Nephron (organoid): ENCODE data around the gene LRRC8D.
"Not testable (repeated sequence)": the region's sequence is repeated elsewhere in the genome, so short reads cannot be mapped to it uniquely, and the experiment has no call there.

Experiments used
- H3K27ac Mint-ChIP-seq, 3 experiments: 2 replicates each; pipeline ENCODE4 v1.8.0; 2020; ENCODE audit warnings: mixed read lengths in 3 of 3, mild to moderate bottlenecking in 2 of 3, moderate library complexity in 1 of 3
- H3K27me3 Mint-ChIP-seq: 2 replicates; pipeline ENCODE4 v1.8.0; 2021; ENCODE audit warnings: low read depth, mild to moderate bottlenecking, moderate library complexity, mixed read lengths
- H3K36me3 Mint-ChIP-seq: 2 replicates; pipeline ENCODE4 v1.8.0; 2020; ENCODE audit warnings: low read depth, mixed read lengths
- H3K4me1 Mint-ChIP-seq: 2 replicates; pipeline ENCODE4 v1.8.0; 2020; ENCODE audit warnings: mixed read lengths
- H3K4me3 Mint-ChIP-seq, 3 experiments: 2 replicates each; pipeline ENCODE4 v1.8.0; 2020; ENCODE audit warnings: mild to moderate bottlenecking in 3 of 3, mixed read lengths in 3 of 3, moderate library complexity in 2 of 3
- H3K9me3 Mint-ChIP-seq: 2 replicates; pipeline ENCODE4 v1.8.0; 2020; ENCODE audit warnings: mixed read lengths
- TF ChIP-seq, protein P1 (sequence below), 3 experiments: fragments of 200-600 bp; sonication (generic); IDR thresholded peaks; one replicate each; pipeline ENCODE4 v1.5.0; 2021; ENCODE audit warnings: antibody characterized with exemption in 3 of 3; ENCODE audit not compliant: unreplicated experiment in 3 of 3

LRRC8D gene

DNA sequence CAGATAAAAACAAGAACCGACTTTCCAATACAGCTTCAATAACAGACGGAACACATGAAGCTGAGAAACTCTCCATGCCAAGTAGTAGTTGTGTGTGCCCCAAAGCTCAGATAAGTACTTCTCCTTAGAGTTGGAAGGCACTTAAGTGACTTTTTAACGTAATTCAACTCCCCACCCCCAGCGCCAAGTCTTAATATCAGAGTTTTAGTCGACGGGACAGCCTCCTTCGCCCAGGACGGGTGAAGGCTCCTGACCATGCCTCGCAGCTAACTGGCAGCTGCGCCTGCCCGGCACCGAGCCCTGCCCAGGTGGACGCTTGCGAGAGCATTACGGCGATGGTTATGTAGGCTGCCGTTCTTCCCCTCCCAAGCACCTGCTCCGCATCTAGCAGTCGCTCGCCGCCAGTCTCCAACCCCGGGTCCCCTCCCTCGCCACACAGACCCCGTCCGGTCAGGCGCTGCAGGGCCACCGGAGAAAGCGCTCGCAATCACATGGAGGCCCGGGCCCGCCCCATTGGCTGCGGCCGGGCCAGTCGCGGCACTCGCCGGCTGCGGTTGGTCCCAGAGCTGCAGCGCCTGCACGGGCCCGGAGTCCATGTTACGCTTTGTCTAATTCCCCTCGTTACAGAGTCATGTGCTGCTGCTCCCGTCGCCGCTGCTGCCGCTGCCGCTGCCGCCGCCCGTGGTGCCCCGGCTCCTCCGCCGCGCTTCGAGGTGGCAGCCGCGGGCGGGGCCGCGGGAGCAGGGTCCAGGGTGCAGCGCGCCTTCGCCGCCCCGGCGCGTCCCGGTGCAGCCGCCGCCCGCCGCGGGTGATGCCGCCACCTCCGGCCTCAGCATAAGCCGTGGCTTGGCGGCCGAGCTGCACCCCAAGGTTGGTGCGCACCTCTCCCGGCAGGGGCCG, at the start of gene LRRC8D:
TSS of gene LRRC8D (plus strand) at position 611 of the 900 bp plus-strand sequence. CDS start 112,037 bp downstream, outside the sequence.
- peaks cover 32% of the 10 kb centered on the region for H3K27me3 Mint-ChIP-seq
- no peaks in the 10 kb centered on the region for H3K9me3 Mint-ChIP-seq
- H3K36me3 Mint-ChIP-seq: peaks cover 6% of the 10 kb centered on the region
- peaks cover 12% of the 10 kb centered on the region for H3K4me1 Mint-ChIP-seq
- H3K4me3 Mint-ChIP-seq: peak within 1 kb of the TSS; percentile 85 to 94 (median 92)
- H3K27ac Mint-ChIP-seq: peak within 1 kb of the TSS; percentile 60 to 89 (median 86)
- TF ChIP-seq, protein P1, sequence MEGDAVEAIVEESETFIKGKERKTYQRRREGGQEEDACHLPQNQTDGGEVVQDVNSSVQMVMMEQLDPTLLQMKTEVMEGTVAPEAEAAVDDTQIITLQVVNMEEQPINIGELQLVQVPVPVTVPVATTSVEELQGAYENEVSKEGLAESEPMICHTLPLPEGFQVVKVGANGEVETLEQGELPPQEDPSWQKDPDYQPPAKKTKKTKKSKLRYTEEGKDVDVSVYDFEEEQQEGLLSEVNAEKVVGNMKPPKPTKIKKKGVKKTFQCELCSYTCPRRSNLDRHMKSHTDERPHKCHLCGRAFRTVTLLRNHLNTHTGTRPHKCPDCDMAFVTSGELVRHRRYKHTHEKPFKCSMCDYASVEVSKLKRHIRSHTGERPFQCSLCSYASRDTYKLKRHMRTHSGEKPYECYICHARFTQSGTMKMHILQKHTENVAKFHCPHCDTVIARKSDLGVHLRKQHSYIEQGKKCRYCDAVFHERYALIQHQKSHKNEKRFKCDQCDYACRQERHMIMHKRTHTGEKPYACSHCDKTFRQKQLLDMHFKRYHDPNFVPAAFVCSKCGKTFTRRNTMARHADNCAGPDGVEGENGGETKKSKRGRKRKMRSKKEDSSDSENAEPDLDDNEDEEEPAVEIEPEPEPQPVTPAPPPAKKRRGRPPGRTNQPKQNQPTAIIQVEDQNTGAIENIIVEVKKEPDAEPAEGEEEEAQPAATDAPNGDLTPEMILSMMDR (IDR thresholded peaks at IDR 0.05; ENCODE audit: unreplicated experiment in 3 of 3): no peak

DNA sequence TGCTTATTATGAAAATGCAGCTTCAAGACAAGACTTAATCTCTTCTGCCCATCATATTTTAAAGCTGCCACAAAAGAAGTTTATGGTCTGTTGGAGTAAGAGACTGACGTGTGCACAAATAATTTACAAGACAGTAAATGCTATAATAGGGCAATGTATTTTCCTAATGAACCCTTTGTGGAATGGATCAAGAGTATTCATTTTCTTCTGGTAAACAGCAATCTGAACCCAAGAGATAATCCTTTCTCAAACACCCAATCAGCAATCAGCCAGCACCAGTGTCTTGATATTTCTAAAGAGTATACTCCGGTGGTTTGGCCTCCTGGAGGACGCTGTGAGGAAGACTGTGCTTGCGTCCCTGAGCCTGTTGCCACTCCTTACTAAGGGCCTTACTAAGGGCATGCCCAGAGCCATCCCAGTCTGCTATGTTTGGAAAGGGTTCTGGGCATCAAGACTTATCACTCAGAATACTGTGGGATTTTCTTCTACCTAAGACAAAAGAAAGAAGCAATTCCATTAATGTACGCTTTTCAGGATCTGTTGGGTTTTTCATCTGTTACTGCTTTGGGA, 48.8 kb upstream of the LRRC8D start:
- Mint-ChIP-seq H3K27me3 (peaks cover 9% of the 10 kb centered on the region), H3K4me1 (no peaks in the 10 kb centered on the region), H3K27ac (no peak overlapping the region), H3K4me3 (no peak overlapping the region), H3K9me3 (no peaks in the 10 kb centered on the region), H3K36me3 (no peaks in the 10 kb centered on the region)
- TF ChIP-seq, protein P1 (IDR thresholded peaks at IDR 0.05; ENCODE audit: unreplicated experiment in 3 of 3): no peak

DNA sequence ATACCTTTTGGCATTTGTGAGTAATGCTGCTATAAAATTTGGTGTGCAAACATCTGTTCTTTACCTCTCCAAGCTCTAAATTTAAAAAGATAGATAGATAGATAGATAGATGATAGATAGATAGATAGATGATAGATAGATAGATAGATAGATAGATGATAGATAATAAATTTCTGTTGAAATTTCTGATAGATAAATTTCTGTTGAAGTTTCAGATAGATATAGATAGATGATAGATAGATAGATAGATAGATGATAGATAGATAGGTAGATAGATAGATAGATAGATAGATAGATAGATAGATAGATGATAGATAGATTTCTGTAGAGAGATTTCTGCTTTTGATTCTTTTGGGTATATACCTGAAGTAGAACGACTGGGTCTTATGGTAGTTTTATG, 44.7 kb upstream of the LRRC8D start:
- not testable (repeated sequence) for H3K36me3 Mint-ChIP-seq, H3K4me1 Mint-ChIP-seq, H3K27ac Mint-ChIP-seq, H3K4me3 Mint-ChIP-seq, H3K9me3 Mint-ChIP-seq, H3K27me3 Mint-ChIP-seq

DNA sequence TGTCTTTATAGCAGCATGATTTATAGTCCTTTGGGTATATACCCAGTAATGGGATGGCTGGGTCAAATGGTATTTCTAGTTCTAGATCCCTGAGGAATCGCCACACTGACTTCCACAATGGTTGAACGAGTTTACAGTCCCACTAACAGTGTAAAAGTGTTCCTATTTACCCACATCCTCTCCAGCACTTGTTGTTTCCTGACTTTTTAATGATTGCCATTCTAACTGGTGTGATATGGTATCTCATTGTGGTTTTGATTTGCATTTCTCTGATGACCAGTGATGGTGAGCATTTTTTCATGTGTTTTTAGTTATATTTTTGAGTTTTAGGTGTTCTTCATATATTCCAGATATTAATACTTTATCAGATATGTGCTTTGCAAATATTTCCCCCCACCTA, 43.6 kb upstream of the LRRC8D start:
- not testable (repeated sequence) for H3K36me3 Mint-ChIP-seq, H3K27ac Mint-ChIP-seq, H3K27me3 Mint-ChIP-seq, H3K4me3 Mint-ChIP-seq, H3K9me3 Mint-ChIP-seq
- H3K4me1 Mint-ChIP-seq: peaks cover 17% of the 10 kb centered on the region

DNA sequence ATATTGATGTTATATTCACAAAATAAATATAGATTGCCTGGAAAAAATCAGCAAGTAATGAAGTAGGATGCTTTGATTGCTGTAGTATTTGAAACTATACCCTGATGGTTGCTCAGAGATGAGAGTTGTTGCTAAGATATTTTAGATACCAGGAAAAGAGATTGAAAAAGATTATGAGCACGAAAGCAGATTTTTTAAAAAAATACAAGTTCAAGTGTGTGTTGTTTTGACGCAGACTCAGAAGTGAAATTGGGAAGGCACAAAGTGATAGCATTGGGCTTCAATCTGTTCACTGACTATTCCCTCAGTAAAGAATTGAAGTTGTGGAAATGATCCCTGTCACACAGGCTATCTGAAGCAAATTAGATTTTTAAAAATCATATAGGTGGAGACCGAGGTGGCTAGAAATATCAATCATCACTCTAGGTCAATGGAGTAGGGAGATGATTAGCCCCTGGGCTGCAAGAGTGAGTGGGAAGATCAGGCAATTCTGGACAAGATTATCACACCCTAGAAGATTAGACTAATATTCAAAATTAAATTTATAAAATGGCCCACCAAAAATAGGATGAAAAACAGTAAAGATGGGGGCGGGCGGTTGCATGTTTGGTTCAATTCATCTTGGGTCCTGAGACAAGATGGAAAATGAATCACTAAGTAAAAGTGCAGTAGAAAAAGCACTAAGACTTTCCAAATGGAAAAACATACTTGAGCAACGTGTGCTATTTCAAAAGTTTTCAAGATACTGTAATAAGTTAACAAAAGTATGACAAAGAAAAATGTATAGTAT, 41.5 kb upstream of the LRRC8D start:
- no peaks in the 10 kb centered on the region for H3K9me3 Mint-ChIP-seq
- no peaks in the 10 kb centered on the region for H3K36me3 Mint-ChIP-seq
- no peak overlapping the region for H3K27ac Mint-ChIP-seq
- no peaks in the 10 kb centered on the region for H3K27me3 Mint-ChIP-seq
- no peak overlapping the region for H3K4me3 Mint-ChIP-seq
- TF ChIP-seq, protein P1 (IDR thresholded peaks at IDR 0.05; ENCODE audit: unreplicated experiment in 3 of 3): no peak
- peaks cover 23% of the 10 kb centered on the region for H3K4me1 Mint-ChIP-seq

DNA sequence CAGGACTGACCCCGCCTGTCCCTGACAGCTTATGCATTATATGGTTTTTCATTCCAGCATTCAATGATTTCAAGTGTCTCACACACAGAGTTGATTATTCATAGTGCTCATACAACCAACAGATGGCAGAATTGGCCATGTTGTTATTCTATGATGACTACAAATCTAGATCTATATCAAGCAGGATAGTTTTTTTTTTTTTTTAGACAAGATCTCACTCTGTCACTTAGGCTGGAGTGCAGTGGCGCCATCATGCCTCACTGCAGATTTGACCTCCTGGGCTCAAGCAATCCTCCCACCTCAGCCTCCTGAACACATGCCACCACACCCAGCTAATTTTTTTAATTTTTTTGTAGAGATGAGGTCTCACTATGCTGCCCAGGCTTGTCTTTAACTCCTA, 40.1 kb upstream of the LRRC8D start:
- Mint-ChIP-seq H3K27ac (no peak overlapping the region), H3K36me3 (no peaks in the 10 kb centered on the region), H3K4me3 (no peak overlapping the region), H3K27me3 (no peaks in the 10 kb centered on the region), H3K4me1 (peaks cover 23% of the 10 kb centered on the region), H3K9me3 (no peaks in the 10 kb centered on the region)
- TF ChIP-seq, protein P1 (IDR thresholded peaks at IDR 0.05; ENCODE audit: unreplicated experiment in 3 of 3): peak in 1 of 3 experiments; percentile 19
